GM12878 (cell line): ENCODE results near the gene MKRN2.

Experiments
- GABPA ChIP-seq: IDR thresholded peaks from 2 replicates; pipeline ENCODE4 v1.6.1; 2014; ENCODE audit warnings: antibody characterized with exemption, low read depth, mild to moderate bottlenecking, inconsistent platforms
- JUNB ChIP-seq: IDR thresholded peaks from 2 replicates; pipeline ENCODE4 v1.6.1; 2016; ENCODE audit warnings: antibody characterized with exemption, mild to moderate bottlenecking
- POLR2A ChIP-seq: IDR thresholded peaks from 2 replicates; pipeline ENCODE4 v1.6.1; 2011; ENCODE audit warnings: low read depth, mild to moderate bottlenecking, low read length

DNA sequence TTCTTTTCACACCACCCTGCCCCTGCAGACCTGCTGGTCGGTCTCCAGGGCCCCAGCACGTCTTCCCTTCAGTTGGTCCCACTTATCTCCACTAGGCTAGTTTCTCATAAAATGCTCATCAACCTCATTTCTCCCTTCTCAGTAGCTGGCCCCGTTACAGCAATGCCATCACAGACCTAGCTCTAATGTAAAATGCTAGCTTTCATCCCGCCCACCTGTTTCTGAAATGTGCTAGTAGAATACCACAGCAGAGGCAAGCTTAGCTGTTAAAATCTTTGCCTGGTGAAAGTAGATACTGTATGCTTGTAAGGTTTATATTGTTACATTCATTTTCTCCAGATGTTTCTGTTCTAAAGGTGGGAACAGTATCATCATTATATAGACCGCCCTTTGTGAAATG is 24.7 kb upstream of the MKRN2 start:
- no peak for TF ChIP-seq JUNB
- TF ChIP-seq GABPA: no peak
- TF ChIP-seq POLR2A: no peak
